Calu3 (cell line): ENCODE data around the gene SOCS1. TPM values are rescaled to one million over a fixed set of nuclear protein-coding genes. Genes with fewer than 3 reads are reported as not detected.

Experiments used
- BruUV-seq: library from RNA; stranded (reverse); fragments of 400-500 nt; replicated peaks from 2 replicates; lab custom pipeline; 2021; lab: Mats Ljungman, UMichigan
- CTCF ChIA-PET: fragments of 300-600 bp; sonication (Branson Sonifier 250); formaldehyde crosslinking; loops from one replicate; lab custom pipeline; 2022; ENCODE audit warnings: antibody characterized with exemption; lab: Charles Lee
- DNase-seq: peaks from one replicate; pipeline ENCODE4 v3.0.0; 2022
- H3K27ac Mint-ChIP-seq: one replicate; pipeline ENCODE4 v1.8.0; 2022; ENCODE audit warnings: mixed read lengths; ENCODE audit not compliant: unreplicated experiment
- H3K27me3 Mint-ChIP-seq: one replicate; pipeline ENCODE4 v1.8.0; 2022; ENCODE audit warnings: mixed read lengths; ENCODE audit not compliant: unreplicated experiment
- H3K36me3 Mint-ChIP-seq: one replicate; pipeline ENCODE4 v1.8.0; 2022; ENCODE audit warnings: mild to moderate bottlenecking, moderate library complexity, mixed read lengths; ENCODE audit not compliant: insufficient read depth, unreplicated experiment
- H3K4me1 Mint-ChIP-seq: one replicate; pipeline ENCODE4 v1.8.0; 2022; ENCODE audit warnings: mild to moderate bottlenecking, low read depth, mixed read lengths; ENCODE audit not compliant: unreplicated experiment
- H3K4me3 Mint-ChIP-seq: one replicate; pipeline ENCODE4 v1.8.0; 2022; ENCODE audit warnings: mild to moderate bottlenecking, low read depth, moderate library complexity, mixed read lengths; ENCODE audit not compliant: unreplicated experiment
- H3K9me3 Mint-ChIP-seq: one replicate; pipeline ENCODE4 v1.8.0; 2022; ENCODE audit warnings: low read depth, mixed read lengths; ENCODE audit not compliant: unreplicated experiment
- CTCF ChIP-seq: fragments of 200-600 bp; IDR thresholded peaks from one replicate; pipeline ENCODE4 v1.8.0; 2022; ENCODE audit warnings: antibody characterized with exemption; ENCODE audit not compliant: unreplicated experiment
- intact Hi-C: fragments of 100-400 bp; cut with micrococcal nuclease; formaldehyde crosslinking; loops from one replicate; pipeline ENCODE4 v1.10.0; 2022; ENCODE audit not compliant: unreplicated experiment
- total RNA-seq: library from RNA; stranded (reverse); gene quantifications from 2 replicates; pipeline ENCODE4 v1.2.3, GENCODE V29; 2022

Gene SOCS1
- total RNA-seq, 1 experiment from 2014 or later = 4.8 TPM

- Mint-ChIP-seq H3K4me1 (no peaks in the 10 kb centered on the region), H3K4me3 (no peak overlapping the region), H3K27me3 (no peaks in the 10 kb centered on the region), H3K36me3 (peaks cover 6% of the 10 kb centered on the region), H3K9me3 (no peaks in the 10 kb centered on the region), H3K27ac (no peak overlapping the region)
- intact Hi-C loops = loop anchor here (10.0 kb wide), 2 partner anchors 115 to 145 kb away; no protein-coding TSS in a partner anchor
- no TSS peak for BruUV-seq
- CTCF ChIA-PET = no interaction called here
- no peak for TF ChIP-seq CTCF
- no peak for DNase-seq
Observed at GRCh38 chr16:11249233-11250061, 6.6 kb downstream of the SOCS1 start.

GRCh38 chr16:11248133-11248532 is 7.9 kb downstream of the SOCS1 start:
- Mint-ChIP-seq H3K36me3 (peaks cover 5% of the 10 kb centered on the region), H3K9me3 (no peaks in the 10 kb centered on the region), H3K27me3 (no peaks in the 10 kb centered on the region), H3K4me3 (no peak overlapping the region), H3K27ac (no peak overlapping the region), H3K4me1 (no peaks in the 10 kb centered on the region)
- DNase-seq = no peak
- intact Hi-C loops = no loop called here
- BruUV-seq = no TSS peak
- CTCF ChIA-PET = no interaction called here
- no peak for TF ChIP-seq CTCF

GRCh38 chr16:11245988-11246387 is 10.0 kb downstream of the SOCS1 start:
- no peaks in the 10 kb centered on the region for H3K27me3 Mint-ChIP-seq
- intact Hi-C loops = no loop called here

GRCh38 chr16:11245222-11245737 is 10.7 kb downstream of the SOCS1 start:
- Mint-ChIP-seq H3K27ac (no peak overlapping the region), H3K4me3 (no peak overlapping the region), H3K36me3 (no peaks in the 10 kb centered on the region), H3K27me3 (no peaks in the 10 kb centered on the region), H3K9me3 (no peaks in the 10 kb centered on the region), H3K4me1 (no peaks in the 10 kb centered on the region)
- no peak for DNase-seq
- TF ChIP-seq CTCF = no peak
- intact Hi-C loops = no loop called here
- BruUV-seq = no TSS peak
- CTCF ChIA-PET = no interaction called here

More at GRCh38 chr16:11245988-11246387, 10.0 kb downstream of the SOCS1 start:
- CTCF ChIA-PET = interaction anchor here (0.6 to 1.2 kb wide), 2 partner anchors 33 to 51 kb away, joined by 3 to 4 read pairs; no protein-coding TSS in a partner anchor
- BruUV-seq = no TSS peak
- H3K36me3 Mint-ChIP-seq = no peaks in the 10 kb centered on the region
- no peaks in the 10 kb centered on the region for H3K4me1 Mint-ChIP-seq
- no peak overlapping the region for H3K4me3 Mint-ChIP-seq
- no peaks in the 10 kb centered on the region for H3K9me3 Mint-ChIP-seq
- no peak overlapping the region for H3K27ac Mint-ChIP-seq
- no peak for DNase-seq
- TF ChIP-seq CTCF = no peak
